Natural killer cell (primary cell): ENCODE measurements around the gene PLCB1. TPM values are rescaled to one million over a fixed set of nuclear protein-coding genes. Genes with fewer than 3 reads are reported as not detected.

Experiments
- ATAC-seq, 3 donors: fragments of 150-1000 bp in 2 of 3; fragments of 200-7000 bp in 1 of 3; cut with Tn5 transposase; 1 replicate in 1 of 3; 2 replicates in 2 of 3; pipeline ENCODE4 v1.10.0; 2021; ENCODE audit warnings: mild to moderate bottlenecking in 2 of 3, moderate library complexity in 2 of 3
- DNase-seq, 2 donors: peaks; one replicate each; pipeline versions ENCODE4 v3.0.0 to v3.0.0-alpha.2; 2013 to 2021; ENCODE audit warnings: mixed read lengths in 1 of 2
- H3K27ac ChIP-seq: one replicate; pipeline ENCODE4 v1.5.1; 2013; ENCODE audit warnings: mild to moderate bottlenecking, low read length
- H3K27me3 ChIP-seq: one replicate; pipeline ENCODE4 v1.6.1; 2013; ENCODE audit warnings: low read length; ENCODE audit not compliant: control insufficient read depth, insufficient read depth
- H3K36me3 ChIP-seq: one replicate; pipeline ENCODE4 v1.6.1; 2013; ENCODE audit warnings: low read length; ENCODE audit not compliant: control insufficient read depth, insufficient read depth
- H3K4me1 ChIP-seq: one replicate; pipeline ENCODE4 v1.6.1; 2013; ENCODE audit warnings: low read length; ENCODE audit not compliant: control insufficient read depth, insufficient read depth
- H3K4me3 ChIP-seq: one replicate; pipeline ENCODE4 v1.5.1; 2013; ENCODE audit warnings: low read length
- H3K9me3 ChIP-seq: one replicate; pipeline ENCODE4 v1.6.1; 2013; ENCODE audit warnings: low read length; ENCODE audit not compliant: control insufficient read depth, insufficient read depth
- H3K27ac Mint-ChIP-seq, 2 donors: one replicate each; pipeline ENCODE4 v1.8.0; 2022; ENCODE audit warnings: mild to moderate bottlenecking in 2 of 2, mixed read lengths in 2 of 2, moderate library complexity in 1 of 2
- H3K27me3 Mint-ChIP-seq, 2 donors: one replicate each; pipeline ENCODE4 v1.8.0; 2022; ENCODE audit warnings: low read depth in 2 of 2, mixed read lengths in 2 of 2
- H3K36me3 Mint-ChIP-seq: one replicate; pipeline ENCODE4 v1.8.0; 2022; ENCODE audit warnings: mixed read lengths
- H3K4me1 Mint-ChIP-seq, 2 donors: one replicate each; pipeline ENCODE4 v1.8.0; 2022; ENCODE audit warnings: mixed read lengths in 2 of 2
- H3K4me3 Mint-ChIP-seq: one replicate; pipeline ENCODE4 v1.8.0; 2022; ENCODE audit warnings: mild to moderate bottlenecking, moderate library complexity, mixed read lengths
- H3K9me3 Mint-ChIP-seq, 2 donors: one replicate each; pipeline ENCODE4 v1.8.0; 2022; ENCODE audit warnings: mixed read lengths in 2 of 2
- WGBS: methylation state at CpG from one replicate; pipeline ENCODE4 v1.1.7; 2013; ENCODE audit warnings: missing lambda C conversion rate; ENCODE audit not compliant: insufficient coverage; 5-methylcytosine and 5-hydroxymethylcytosine counted together
- intact Hi-C: fragments of 100-400 bp; cut with micrococcal nuclease; formaldehyde crosslinking; loops from one replicate; pipeline ENCODE4 v1.14.2; 2022
- total RNA-seq, 4 donors: library from RNA; stranded (reverse); fragments of 120-200 nt in 1 of 4; gene quantifications; one replicate each; pipeline versions ENCODE4 v1.2.3 to v1.2.4, GENCODE V29; 2013 to 2022
- TF ChIP-seq, protein P1 (sequence below): fragments of 200-600 bp; IDR thresholded peaks from one replicate; pipeline ENCODE4 v1.8.0; 2022; ENCODE audit warnings: antibody characterized with exemption

PLCB1 gene
- total RNA-seq, 3 donors from 2014 or later (not counting 1 experiment from before 2014, with no cell fraction given): 48.7 to 66.2 (median 57.7) TPM

GRCh38 chr20:8523684-8524083 lies 391.6 kb downstream of the PLCB1 start:
- Mint-ChIP-seq H3K9me3 (no peaks in the 10 kb centered on the region), H3K36me3 (no peaks in the 10 kb centered on the region), H3K27me3 (no peaks in the 10 kb centered on the region), H3K27ac (no peak overlapping the region), H3K4me3 (no peak overlapping the region), H3K4me1 (peaks cover 29 to 31% of the 10 kb centered on the region in 2 donors)
- H3K27ac ChIP-seq: no peak overlapping the region
- intact Hi-C loops: no loop called here
- no peaks in the 10 kb centered on the region for H3K36me3 ChIP-seq
- WGBS: 86% methylated on average over 3 of the region's 5 CpGs
- DNase-seq (no peak), ATAC-seq (no peak)
- H3K9me3 ChIP-seq: no peaks in the 10 kb centered on the region
- TF ChIP-seq, protein P1, sequence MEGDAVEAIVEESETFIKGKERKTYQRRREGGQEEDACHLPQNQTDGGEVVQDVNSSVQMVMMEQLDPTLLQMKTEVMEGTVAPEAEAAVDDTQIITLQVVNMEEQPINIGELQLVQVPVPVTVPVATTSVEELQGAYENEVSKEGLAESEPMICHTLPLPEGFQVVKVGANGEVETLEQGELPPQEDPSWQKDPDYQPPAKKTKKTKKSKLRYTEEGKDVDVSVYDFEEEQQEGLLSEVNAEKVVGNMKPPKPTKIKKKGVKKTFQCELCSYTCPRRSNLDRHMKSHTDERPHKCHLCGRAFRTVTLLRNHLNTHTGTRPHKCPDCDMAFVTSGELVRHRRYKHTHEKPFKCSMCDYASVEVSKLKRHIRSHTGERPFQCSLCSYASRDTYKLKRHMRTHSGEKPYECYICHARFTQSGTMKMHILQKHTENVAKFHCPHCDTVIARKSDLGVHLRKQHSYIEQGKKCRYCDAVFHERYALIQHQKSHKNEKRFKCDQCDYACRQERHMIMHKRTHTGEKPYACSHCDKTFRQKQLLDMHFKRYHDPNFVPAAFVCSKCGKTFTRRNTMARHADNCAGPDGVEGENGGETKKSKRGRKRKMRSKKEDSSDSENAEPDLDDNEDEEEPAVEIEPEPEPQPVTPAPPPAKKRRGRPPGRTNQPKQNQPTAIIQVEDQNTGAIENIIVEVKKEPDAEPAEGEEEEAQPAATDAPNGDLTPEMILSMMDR: no peak
- no peak overlapping the region for H3K4me3 ChIP-seq
- no peaks in the 10 kb centered on the region for H3K4me1 ChIP-seq
- no peaks in the 10 kb centered on the region for H3K27me3 ChIP-seq

GRCh38 chr20:8524101-8525016 lies 392.3 kb downstream of the PLCB1 start:
- Histone ChIP-seq H3K36me3 (no peaks in the 10 kb centered on the region), H3K27ac (no peak overlapping the region), H3K4me3 (no peak overlapping the region), H3K9me3 (no peaks in the 10 kb centered on the region), H3K27me3 (no peaks in the 10 kb centered on the region), H3K4me1 (no peaks in the 10 kb centered on the region)
- intact Hi-C loops: no loop called here
- WGBS: 90% methylated on average over 5 of the region's 5 CpGs
- Mint-ChIP-seq H3K27ac (no peak overlapping the region), H3K27me3 (no peaks in the 10 kb centered on the region), H3K9me3 (no peaks in the 10 kb centered on the region), H3K4me3 (no peak overlapping the region), H3K36me3 (no peaks in the 10 kb centered on the region), H3K4me1 (peaks cover 23 to 24% of the 10 kb centered on the region in 2 donors)
- no peak for ATAC-seq
- TF ChIP-seq, protein P1: no peak
- no peak for DNase-seq

- no peak overlapping the region for H3K27ac Mint-ChIP-seq
Measured at GRCh38 chr20:8525017-8525343, 392.9 kb downstream of the PLCB1 start.

More at GRCh38 chr20:8525017-8525343, 392.9 kb downstream of the PLCB1 start:
- Histone ChIP-seq H3K4me1 (no peaks in the 10 kb centered on the region), H3K9me3 (no peaks in the 10 kb centered on the region), H3K27me3 (no peaks in the 10 kb centered on the region), H3K27ac (no peak overlapping the region), H3K4me3 (no peak overlapping the region), H3K36me3 (no peaks in the 10 kb centered on the region)
- peaks cover 19 to 20% of the 10 kb centered on the region in 2 donors for H3K4me1 Mint-ChIP-seq
- H3K4me3 Mint-ChIP-seq: no peak overlapping the region
- H3K36me3 Mint-ChIP-seq: no peaks in the 10 kb centered on the region
- intact Hi-C loops: no loop called here
- no peaks in the 10 kb centered on the region for H3K9me3 Mint-ChIP-seq
- no peaks in the 10 kb centered on the region for H3K27me3 Mint-ChIP-seq
- TF ChIP-seq, protein P1: no peak
- no peak for ATAC-seq
- no peak for DNase-seq
